Activated naive CD8-positive, alpha-beta T cell treated with anti-CD3 and anti-CD28 coated beads, Interleukin-2, amount 50 U/mL, for 24 hours (primary cell): ENCODE results near the gene ELOF1.
A peak's percentile ranks its signal among the peaks of the same experiment; 100 is the strongest.
"Not testable (repeated sequence)": the region's sequence is repeated elsewhere in the genome, so short reads cannot be mapped to it uniquely, and the experiment has no call there.

ENCODE experiments used
- ATAC-seq: fragments of 150-1000 bp; cut with Tn5 transposase; one replicate; pipeline ENCODE4 v1.10.0; 2021
- DNase-seq: peaks from one replicate; pipeline ENCODE4 v3.0.0; 2021
- H3K27ac Mint-ChIP-seq: one replicate; pipeline ENCODE4 v1.8.0; 2021; ENCODE audit warnings: mild to moderate bottlenecking, mixed read lengths
- H3K27me3 Mint-ChIP-seq: one replicate; pipeline ENCODE4 v1.8.0; 2021; ENCODE audit warnings: mixed read lengths
- H3K36me3 Mint-ChIP-seq: one replicate; pipeline ENCODE4 v1.8.0; 2021; ENCODE audit warnings: low read depth, mixed read lengths
- H3K4me1 Mint-ChIP-seq: one replicate; pipeline ENCODE4 v1.8.0; 2021; ENCODE audit warnings: mixed read lengths
- H3K4me3 Mint-ChIP-seq: one replicate; pipeline ENCODE4 v1.8.0; 2021; ENCODE audit warnings: mild to moderate bottlenecking, moderate library complexity, mixed read lengths
- H3K9me3 Mint-ChIP-seq: one replicate; pipeline ENCODE4 v1.8.0; 2021; ENCODE audit warnings: mixed read lengths

ELOF1 gene

DNA sequence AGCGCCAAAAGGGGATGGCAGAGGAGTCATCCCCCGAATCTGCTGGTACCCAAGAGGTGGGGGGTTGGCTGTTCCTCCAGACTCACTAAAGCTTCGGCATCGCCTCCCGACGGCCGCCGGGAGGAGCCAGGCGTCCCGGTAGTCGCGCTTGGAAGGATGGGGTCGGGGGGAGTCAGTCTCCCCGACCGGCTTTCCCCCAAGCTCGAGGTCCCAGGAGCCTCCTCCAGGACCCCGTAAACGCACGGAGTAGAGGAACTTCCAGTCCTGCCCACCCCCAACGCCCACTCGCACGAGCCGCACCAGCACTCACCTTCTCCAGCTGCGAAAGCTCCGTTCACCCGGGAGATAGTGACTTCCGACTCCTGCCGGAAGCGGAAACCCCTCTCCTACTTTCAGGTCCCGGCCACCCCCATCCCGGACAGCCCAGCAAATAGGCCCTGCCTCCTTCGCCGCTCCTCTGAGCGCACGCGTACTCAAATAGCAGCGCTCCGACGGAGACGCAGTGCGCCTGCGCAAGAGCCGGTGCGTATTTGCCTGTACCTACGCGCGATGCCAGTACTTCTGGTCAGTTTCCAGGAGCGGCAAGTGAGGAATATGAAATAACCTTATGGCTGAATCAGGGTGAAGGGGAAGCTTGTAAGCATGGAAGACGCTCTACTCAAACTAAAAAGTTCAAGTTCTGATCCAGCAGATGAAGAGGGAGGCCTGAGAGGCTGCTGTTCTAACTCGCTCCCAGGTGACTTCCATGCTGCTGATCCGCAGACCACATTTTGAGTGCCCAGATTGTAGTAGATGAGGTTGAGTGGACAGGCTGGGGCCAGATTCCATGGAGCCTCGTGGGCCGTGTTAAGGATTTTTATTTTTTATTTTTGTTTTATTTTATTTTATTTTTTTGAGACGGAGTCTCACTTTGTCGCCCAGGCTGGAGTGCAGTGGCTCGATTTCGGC lies at the start of gene ELOF1:
Gene ELOF1, minus strand, starts transcription at position 350 of the 948 bp plus-strand sequence. CDS start 4,883 bp downstream, outside the sequence.
- Mint-ChIP-seq H3K4me3 (peak within 1 kb of the TSS; percentile 92), H3K4me1 (peaks cover 48% of the 10 kb centered on the region), H3K27me3 (no peaks in the 10 kb centered on the region), H3K36me3 (peaks cover 12% of the 10 kb centered on the region), H3K27ac (peak within 1 kb of the TSS; percentile 93), H3K9me3 (no peaks in the 10 kb centered on the region)
- peak; percentile 96 for ATAC-seq
- peak; percentile 97 for DNase-seq

GRCh38 chr19:11606484-11606883 lies 47.5 kb upstream of the ELOF1 start:
- ATAC-seq (no peak), DNase-seq (no peak)
- H3K27me3 Mint-ChIP-seq: no peaks in the 10 kb centered on the region
- H3K36me3 Mint-ChIP-seq: peaks cover 35% of the 10 kb centered on the region
- H3K4me3 Mint-ChIP-seq: no peak overlapping the region
- H3K4me1 Mint-ChIP-seq: peaks cover 4% of the 10 kb centered on the region
- peaks cover 21% of the 10 kb centered on the region for H3K9me3 Mint-ChIP-seq
- H3K27ac Mint-ChIP-seq: no peak overlapping the region

- H3K36me3 Mint-ChIP-seq: peaks cover 11% of the 10 kb centered on the region
- H3K9me3 Mint-ChIP-seq, H3K27ac Mint-ChIP-seq, ATAC-seq, H3K4me3 Mint-ChIP-seq, DNase-seq, H3K27me3 Mint-ChIP-seq: not testable (repeated sequence)
- H3K4me1 Mint-ChIP-seq: peaks cover 36% of the 10 kb centered on the region
These were observed 40.7 kb upstream of the ELOF1 start for GRCh38 chr19:11599704-11600103.

- Mint-ChIP-seq H3K4me3 (peak overlapping the region; percentile 91), H3K27me3 (no peaks in the 10 kb centered on the region), H3K9me3 (no peaks in the 10 kb centered on the region), H3K4me1 (peaks cover 36% of the 10 kb centered on the region), H3K27ac (no peak overlapping the region), H3K36me3 (peaks cover 7% of the 10 kb centered on the region)
- ATAC-seq (no peak), DNase-seq (no peak)
These were observed 39.7 kb upstream of the ELOF1 start for GRCh38 chr19:11598746-11599145.

DNA sequence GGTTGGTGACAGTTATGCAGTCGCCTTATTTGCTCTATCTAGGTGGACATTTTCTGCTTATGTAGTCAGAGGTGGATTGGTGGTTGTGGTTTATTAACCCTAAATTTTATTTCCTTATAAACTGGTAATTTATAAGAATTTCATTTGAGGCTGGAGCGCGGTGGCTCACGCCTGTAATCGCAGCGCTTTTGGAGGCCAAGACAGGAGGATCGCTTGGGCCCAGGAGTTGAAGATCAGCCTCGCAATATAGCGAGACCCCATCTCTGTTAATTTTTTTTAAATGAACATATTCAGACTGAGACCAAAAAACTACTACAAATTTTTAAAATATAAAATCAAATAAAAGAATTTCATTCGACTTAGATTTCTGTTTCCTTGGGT lies 39.1 kb upstream of the ELOF1 start:
- Mint-ChIP-seq H3K9me3 (no peaks in the 10 kb centered on the region), H3K27ac (peak overlapping the region; percentile 84), H3K36me3 (peaks cover 5% of the 10 kb centered on the region), H3K4me3 (peak overlapping the region; percentile 91), H3K27me3 (no peaks in the 10 kb centered on the region), H3K4me1 (peaks cover 36% of the 10 kb centered on the region)
- ATAC-seq (no peak), DNase-seq (no peak)

DNA sequence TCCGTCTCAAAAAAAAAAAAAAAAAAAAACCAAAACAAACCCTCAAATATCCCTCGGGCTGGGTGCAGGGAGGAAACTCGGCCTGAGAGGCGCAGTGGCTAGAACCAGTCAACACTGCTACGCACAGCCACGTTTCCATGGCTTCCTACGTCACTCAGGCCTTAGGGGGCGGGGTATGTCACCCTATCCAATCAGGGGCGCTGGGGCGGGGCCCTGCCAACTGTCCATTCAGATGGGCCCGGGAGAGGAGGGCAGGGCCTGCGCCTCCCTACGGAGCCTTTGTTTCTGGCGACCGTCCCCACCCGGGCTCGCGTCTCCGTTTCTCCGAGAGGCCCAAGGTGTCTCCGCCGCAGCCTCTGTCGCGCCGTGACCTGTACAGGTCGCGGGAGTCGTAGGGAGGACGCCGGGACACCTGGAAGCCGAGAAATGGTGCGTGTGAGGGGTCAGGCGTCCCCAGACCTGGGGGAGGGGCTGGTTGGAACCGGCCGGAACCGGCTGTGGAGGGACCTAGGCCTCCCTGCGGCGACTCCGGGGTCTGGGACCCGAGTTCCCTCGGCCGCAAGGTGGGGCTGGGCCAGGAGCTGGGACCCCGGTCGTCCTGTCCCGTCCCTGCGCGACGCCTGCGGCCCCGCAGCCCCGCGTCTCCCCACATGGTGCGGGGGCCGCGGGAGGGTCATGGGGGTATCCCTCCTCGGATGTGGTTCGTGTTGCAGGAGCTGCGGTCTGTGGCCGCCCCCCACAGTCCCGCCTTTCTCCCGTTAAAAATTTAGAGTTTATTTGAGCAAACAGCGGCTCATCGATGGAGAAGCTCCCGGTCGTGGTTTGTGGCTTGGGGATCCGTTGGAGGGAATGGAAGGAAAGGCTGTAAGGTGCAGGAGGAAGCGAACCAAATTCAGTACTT lies 38.4 kb upstream of the ELOF1 start, which contains the start of gene ZNF627:
Gene ZNF627, plus strand, starts transcription at position 282 of the 901 bp plus-strand sequence. Its CDS starts 145 bp downstream, at position 427.
- Mint-ChIP-seq H3K27ac (peak within 1 kb of the TSS; percentile 84), H3K36me3 (peaks cover 3% of the 10 kb centered on the region), H3K27me3 (no peaks in the 10 kb centered on the region), H3K4me3 (peak within 1 kb of the TSS; percentile 91), H3K4me1 (peaks cover 36% of the 10 kb centered on the region), H3K9me3 (no peaks in the 10 kb centered on the region)
- ATAC-seq (peak; percentile 100), DNase-seq (peak; percentile 98)

DNA sequence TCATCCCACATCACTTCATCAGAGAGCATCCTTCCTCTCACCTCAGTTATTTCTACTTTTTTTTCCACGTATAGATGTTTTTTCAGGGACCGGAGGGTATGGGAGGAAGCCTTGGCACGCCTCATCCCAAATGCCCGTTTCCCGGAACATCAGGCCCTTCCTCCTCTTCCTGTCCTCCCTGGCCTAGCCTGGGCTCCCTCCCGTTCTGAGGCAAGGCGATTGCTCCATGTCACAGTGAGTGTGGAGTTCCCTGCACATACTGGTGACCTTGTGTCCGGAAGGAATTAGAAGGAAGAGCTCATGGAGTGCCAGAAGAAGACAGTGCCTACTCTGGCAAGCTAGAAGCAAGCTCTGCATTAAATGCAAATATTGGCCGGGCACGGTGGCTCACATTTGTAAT lies 37.1 kb upstream of the ELOF1 start:
- ATAC-seq (no peak), DNase-seq (no peak)
- H3K27ac Mint-ChIP-seq: peak overlapping the region; percentile 18
- H3K4me3 Mint-ChIP-seq: no peak overlapping the region
- H3K9me3 Mint-ChIP-seq: no peaks in the 10 kb centered on the region
- H3K4me1 Mint-ChIP-seq: peaks cover 31% of the 10 kb centered on the region
- H3K36me3 Mint-ChIP-seq: peaks cover 3% of the 10 kb centered on the region
- no peaks in the 10 kb centered on the region for H3K27me3 Mint-ChIP-seq

GRCh38 chr19:11594084-11594483 lies 35.1 kb upstream of the ELOF1 start:
- ATAC-seq (no peak), DNase-seq (no peak)
- H3K4me1 Mint-ChIP-seq: peaks cover 12% of the 10 kb centered on the region
- no peaks in the 10 kb centered on the region for H3K9me3 Mint-ChIP-seq
- H3K27me3 Mint-ChIP-seq: no peaks in the 10 kb centered on the region
- H3K4me3 Mint-ChIP-seq: no peak overlapping the region
- H3K27ac Mint-ChIP-seq: no peak overlapping the region
- peaks cover 3% of the 10 kb centered on the region for H3K36me3 Mint-ChIP-seq

- Mint-ChIP-seq H3K4me1 (peaks cover 12% of the 10 kb centered on the region), H3K4me3 (no peak overlapping the region), H3K27me3 (no peaks in the 10 kb centered on the region), H3K9me3 (no peaks in the 10 kb centered on the region), H3K27ac (no peak overlapping the region), H3K36me3 (no peaks in the 10 kb centered on the region)
- ATAC-seq (no peak), DNase-seq (no peak)
These were observed 29.1 kb upstream of the ELOF1 start for GRCh38 chr19:11587975-11588631.

DNA sequence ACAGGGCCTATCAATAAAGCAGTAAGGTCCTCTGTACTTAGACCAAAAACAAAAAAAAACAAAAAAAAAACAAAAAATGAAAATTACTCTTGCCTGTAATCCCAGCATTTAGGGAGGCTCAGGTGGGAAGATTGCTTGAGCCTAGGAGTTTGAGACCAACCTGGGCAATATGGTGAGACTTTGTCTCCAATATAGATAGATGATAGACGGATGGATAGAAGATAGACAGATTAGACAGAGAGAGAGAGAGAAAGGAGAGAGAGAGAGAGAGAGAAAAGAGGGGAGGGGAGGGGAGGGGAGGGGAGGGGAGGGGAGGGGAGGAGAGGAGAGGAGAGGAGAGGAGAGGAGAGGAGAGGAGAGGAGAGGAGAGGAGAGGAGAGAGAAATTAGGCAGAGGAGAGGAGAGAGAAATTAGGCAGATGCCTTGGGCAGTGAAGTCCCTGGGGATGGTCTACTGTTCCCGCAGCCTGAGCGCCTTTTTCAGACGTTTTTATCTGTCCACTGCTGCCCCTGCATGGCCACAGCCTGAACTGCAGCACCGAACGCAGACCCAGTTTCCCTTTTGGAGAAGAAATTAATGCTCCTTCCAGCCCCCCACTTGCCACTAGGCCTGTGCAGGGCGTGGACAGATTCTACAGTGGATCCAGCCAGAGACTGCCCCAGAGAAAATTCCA lies 28.4 kb upstream of the ELOF1 start:
- no peak overlapping the region for H3K4me3 Mint-ChIP-seq
- no peak overlapping the region for H3K27ac Mint-ChIP-seq
- H3K4me1 Mint-ChIP-seq: peaks cover 12% of the 10 kb centered on the region
- peak; percentile 84 for DNase-seq
- H3K27me3 Mint-ChIP-seq: no peaks in the 10 kb centered on the region
- no peaks in the 10 kb centered on the region for H3K9me3 Mint-ChIP-seq
- H3K36me3 Mint-ChIP-seq: no peaks in the 10 kb centered on the region
- ATAC-seq: peak; percentile 87

GRCh38 chr19:11586331-11586730 lies 27.3 kb upstream of the ELOF1 start:
- H3K27me3 Mint-ChIP-seq: no peaks in the 10 kb centered on the region
- H3K36me3 Mint-ChIP-seq: no peaks in the 10 kb centered on the region
- H3K9me3 Mint-ChIP-seq: no peaks in the 10 kb centered on the region
- DNase-seq (no peak), ATAC-seq (no peak)
- no peak overlapping the region for H3K4me3 Mint-ChIP-seq
- peaks cover 23% of the 10 kb centered on the region for H3K4me1 Mint-ChIP-seq
- H3K27ac Mint-ChIP-seq: no peak overlapping the region

GRCh38 chr19:11581740-11582139 lies 22.7 kb upstream of the ELOF1 start:
- ATAC-seq: peak; percentile 87
- H3K36me3 Mint-ChIP-seq: no peaks in the 10 kb centered on the region
- peak overlapping the region; percentile 79 for H3K4me3 Mint-ChIP-seq
- peak overlapping the region; percentile 93 for H3K27ac Mint-ChIP-seq
- H3K9me3 Mint-ChIP-seq: no peaks in the 10 kb centered on the region
- DNase-seq: peak; percentile 62
- peaks cover 43% of the 10 kb centered on the region for H3K4me1 Mint-ChIP-seq
- H3K27me3 Mint-ChIP-seq: no peaks in the 10 kb centered on the region

DNA sequence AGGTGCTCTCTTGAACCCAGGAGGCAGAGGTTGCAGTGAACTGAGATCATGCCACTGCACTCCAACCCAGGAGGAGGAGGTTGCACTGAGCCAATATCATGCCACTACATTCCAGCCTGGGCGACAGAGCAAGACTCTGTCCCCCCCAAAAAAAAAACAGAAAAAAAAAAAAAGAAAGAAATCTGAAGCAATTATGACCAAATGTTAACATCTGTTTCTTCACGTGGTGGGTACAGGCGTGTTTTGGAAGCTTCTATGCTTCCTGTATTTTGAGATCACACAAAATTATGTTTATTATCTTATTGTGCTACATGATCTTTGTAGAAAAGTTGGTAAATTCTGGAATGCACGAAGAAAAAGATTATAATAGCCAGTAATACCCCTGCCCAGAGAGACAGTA lies 21.1 kb upstream of the ELOF1 start:
- no peak for DNase-seq
- H3K27me3 Mint-ChIP-seq: no peaks in the 10 kb centered on the region
- H3K4me3 Mint-ChIP-seq: no peak overlapping the region
- no peaks in the 10 kb centered on the region for H3K36me3 Mint-ChIP-seq
- no peak for ATAC-seq
- no peaks in the 10 kb centered on the region for H3K9me3 Mint-ChIP-seq
- H3K27ac Mint-ChIP-seq: no peak overlapping the region
- H3K4me1 Mint-ChIP-seq: peaks cover 41% of the 10 kb centered on the region
